T-helper 2 cell treated with Interferon-gamma antibody and Interleukin-4, amounts not matched to agents 5 μg/mL and 100 μg/mL, for 36 hours (primary cell): ENCODE data around the gene BRAP.
"Not testable (repeated sequence)": the region's sequence is repeated elsewhere in the genome, so short reads cannot be mapped to it uniquely, and the experiment has no call there.

Source experiments
- DNase-seq: peaks from one replicate; pipeline ENCODE4 v3.0.0; 2021; ENCODE audit warnings: low spot score
- H3K27ac Mint-ChIP-seq: one replicate; pipeline ENCODE4 v1.8.0; 2021; ENCODE audit warnings: mild to moderate bottlenecking, mixed read lengths
- H3K27me3 Mint-ChIP-seq: one replicate; pipeline ENCODE4 v1.8.0; 2021; ENCODE audit warnings: low read depth, mixed read lengths
- H3K36me3 Mint-ChIP-seq: one replicate; pipeline ENCODE4 v1.8.0; 2021; ENCODE audit warnings: low read depth, mixed read lengths
- H3K4me1 Mint-ChIP-seq: one replicate; pipeline ENCODE4 v1.8.0; 2021; ENCODE audit warnings: low read depth, mixed read lengths
- H3K4me3 Mint-ChIP-seq: one replicate; pipeline ENCODE4 v1.8.0; 2022; ENCODE audit warnings: mild to moderate bottlenecking, moderate library complexity, mixed read lengths
- H3K9me3 Mint-ChIP-seq: one replicate; pipeline ENCODE4 v1.8.0; 2021; ENCODE audit warnings: mixed read lengths

Gene BRAP

DNA sequence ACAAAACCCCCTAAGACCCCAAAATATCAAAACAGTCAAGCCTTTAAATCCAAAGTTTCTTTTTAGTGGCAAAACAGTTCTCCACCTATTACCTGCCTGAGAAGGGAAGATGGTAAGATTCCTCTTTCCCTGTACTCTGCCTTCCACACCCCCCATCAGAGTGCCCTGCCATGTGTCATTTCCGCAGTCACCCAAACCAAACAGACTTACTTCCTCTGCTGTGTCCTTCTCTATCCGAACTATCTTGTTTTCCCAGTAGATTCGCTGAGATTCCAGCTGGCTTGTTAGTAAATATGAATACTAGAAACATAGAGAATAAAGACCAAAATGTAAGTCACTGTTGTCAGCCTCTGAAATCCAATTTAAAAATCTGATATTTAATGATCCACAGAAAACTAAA, 30.4 kb downstream of the BRAP start:
- Mint-ChIP-seq H3K27ac (no peak overlapping the region), H3K36me3 (peaks cover 32% of the 10 kb centered on the region), H3K9me3 (no peaks in the 10 kb centered on the region), H3K4me1 (no peaks in the 10 kb centered on the region), H3K4me3 (no peak overlapping the region), H3K27me3 (no peaks in the 10 kb centered on the region)
- no peak for DNase-seq

DNA sequence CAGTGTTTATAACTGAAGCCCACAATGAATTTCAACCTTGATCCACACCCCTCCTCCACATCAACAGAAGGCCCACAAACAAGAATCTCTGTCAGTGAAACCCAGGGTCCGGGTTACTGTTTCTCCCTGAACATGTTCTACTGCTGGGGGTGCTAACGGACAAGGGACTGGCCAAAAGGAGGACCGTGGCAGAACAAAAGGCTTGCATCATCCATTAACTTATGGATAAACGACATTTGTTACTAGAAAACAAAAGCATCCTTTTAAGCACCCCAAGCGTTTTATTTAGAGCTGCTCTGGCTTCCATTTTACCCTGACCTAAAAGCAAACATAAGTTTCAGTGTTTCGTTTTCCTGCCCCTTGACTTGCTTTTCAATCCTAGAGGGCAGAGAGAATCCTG, 32.2 kb downstream of the BRAP start:
- Mint-ChIP-seq H3K9me3 (no peaks in the 10 kb centered on the region), H3K27me3 (no peaks in the 10 kb centered on the region), H3K4me1 (no peaks in the 10 kb centered on the region), H3K27ac (no peak overlapping the region), H3K36me3 (peaks cover 28% of the 10 kb centered on the region), H3K4me3 (no peak overlapping the region)
- DNase-seq: no peak

DNA sequence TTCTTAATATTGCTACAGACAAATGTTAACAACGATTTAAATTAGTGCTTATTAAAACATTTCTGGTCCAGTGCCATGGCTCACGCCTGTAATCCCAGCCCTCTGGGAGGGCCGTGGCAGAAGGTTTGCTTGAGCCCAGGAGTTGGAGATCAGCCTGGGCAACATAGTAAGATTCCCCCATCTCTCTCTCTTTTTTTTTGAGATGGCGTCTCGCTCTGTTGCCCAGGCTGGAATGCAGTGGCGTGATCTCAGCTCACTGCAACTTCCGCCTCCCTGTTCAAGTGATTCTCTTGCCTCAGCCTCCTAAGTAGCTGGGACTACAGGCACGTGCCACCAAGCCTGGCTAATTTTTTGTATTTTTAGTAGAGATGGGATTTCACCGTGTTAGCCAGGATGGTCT, 33.2 kb downstream of the BRAP start:
- DNase-seq, H3K27me3 Mint-ChIP-seq, H3K27ac Mint-ChIP-seq, H3K4me3 Mint-ChIP-seq, H3K4me1 Mint-ChIP-seq, H3K9me3 Mint-ChIP-seq: not testable (repeated sequence)
- peaks cover 25% of the 10 kb centered on the region for H3K36me3 Mint-ChIP-seq

DNA sequence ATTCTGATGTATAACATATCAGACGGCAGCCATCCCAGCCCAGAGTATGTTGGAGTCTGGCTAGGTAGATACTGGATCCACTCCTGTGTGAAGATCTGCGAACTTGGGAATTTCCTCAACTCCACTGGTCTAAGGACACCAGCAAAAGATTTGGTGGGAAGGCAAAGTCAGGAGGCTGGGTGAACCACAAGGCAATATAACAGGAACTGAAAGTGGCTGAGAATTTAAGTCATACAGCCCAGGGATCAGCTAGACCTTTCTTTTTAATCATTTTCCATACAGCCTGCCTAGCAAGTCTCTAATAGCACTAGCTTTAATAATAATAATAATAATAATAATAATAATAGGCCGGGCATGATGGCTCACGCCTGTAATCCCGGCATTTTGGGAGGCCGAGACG, 34.8 kb downstream of the BRAP start:
- peaks cover 32% of the 10 kb centered on the region for H3K36me3 Mint-ChIP-seq

DNA sequence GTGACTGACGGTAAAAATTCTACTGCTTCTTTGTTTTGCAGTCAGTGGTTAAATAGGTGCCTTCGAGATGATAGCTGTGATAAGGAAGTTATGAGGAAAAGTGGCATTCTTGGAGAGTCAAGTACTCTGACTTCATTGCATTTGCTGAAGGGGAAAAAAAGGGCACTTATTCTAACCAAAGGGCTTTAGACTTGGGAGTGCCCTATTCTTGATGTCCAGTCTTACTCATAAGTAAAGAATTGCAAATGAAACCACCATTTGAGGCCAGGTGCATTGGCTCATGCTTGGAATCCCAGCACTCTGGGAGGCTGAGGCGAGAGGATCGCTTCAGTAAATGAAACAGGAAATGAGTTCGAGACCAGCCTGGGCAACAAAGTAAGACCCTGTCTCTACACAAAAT, 40.3 kb downstream of the BRAP start:
- Mint-ChIP-seq H3K27me3 (no peaks in the 10 kb centered on the region), H3K4me3 (no peak overlapping the region), H3K4me1 (peaks cover 4% of the 10 kb centered on the region), H3K36me3 (peaks cover 33% of the 10 kb centered on the region), H3K27ac (no peak overlapping the region), H3K9me3 (no peaks in the 10 kb centered on the region)
- no peak for DNase-seq

More for the DNA sequence above, 34.8 kb downstream of the BRAP start:
- H3K4me3 Mint-ChIP-seq: no peak overlapping the region
- H3K27me3 Mint-ChIP-seq: no peaks in the 10 kb centered on the region
- peaks cover 4% of the 10 kb centered on the region for H3K4me1 Mint-ChIP-seq
- no peak overlapping the region for H3K27ac Mint-ChIP-seq
- DNase-seq: no peak
- no peaks in the 10 kb centered on the region for H3K9me3 Mint-ChIP-seq

DNA sequence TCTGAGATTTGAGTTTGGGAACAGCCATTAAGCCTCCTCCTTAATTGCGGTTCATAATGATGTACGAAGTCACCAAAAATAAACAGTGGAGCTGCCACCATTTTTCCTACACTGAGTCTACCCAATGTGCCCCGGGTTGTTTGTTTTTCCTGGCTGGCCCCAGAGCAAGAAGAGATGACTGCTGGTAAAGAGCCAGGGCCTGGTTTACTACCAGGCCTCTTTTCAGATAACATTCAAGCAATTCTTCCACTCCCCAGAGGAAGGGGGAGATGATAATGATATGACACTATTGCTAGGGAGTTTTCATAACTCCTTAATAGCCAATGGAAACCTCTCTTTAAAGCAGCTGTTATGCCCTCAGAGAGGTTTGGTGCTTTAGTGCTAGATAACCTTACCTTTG, 42.3 kb downstream of the BRAP start:
- no peaks in the 10 kb centered on the region for H3K9me3 Mint-ChIP-seq
- DNase-seq: no peak
- H3K27me3 Mint-ChIP-seq: no peaks in the 10 kb centered on the region
- H3K36me3 Mint-ChIP-seq: peaks cover 30% of the 10 kb centered on the region
- no peak overlapping the region for H3K4me3 Mint-ChIP-seq
- peaks cover 4% of the 10 kb centered on the region for H3K4me1 Mint-ChIP-seq
- no peak overlapping the region for H3K27ac Mint-ChIP-seq

DNA sequence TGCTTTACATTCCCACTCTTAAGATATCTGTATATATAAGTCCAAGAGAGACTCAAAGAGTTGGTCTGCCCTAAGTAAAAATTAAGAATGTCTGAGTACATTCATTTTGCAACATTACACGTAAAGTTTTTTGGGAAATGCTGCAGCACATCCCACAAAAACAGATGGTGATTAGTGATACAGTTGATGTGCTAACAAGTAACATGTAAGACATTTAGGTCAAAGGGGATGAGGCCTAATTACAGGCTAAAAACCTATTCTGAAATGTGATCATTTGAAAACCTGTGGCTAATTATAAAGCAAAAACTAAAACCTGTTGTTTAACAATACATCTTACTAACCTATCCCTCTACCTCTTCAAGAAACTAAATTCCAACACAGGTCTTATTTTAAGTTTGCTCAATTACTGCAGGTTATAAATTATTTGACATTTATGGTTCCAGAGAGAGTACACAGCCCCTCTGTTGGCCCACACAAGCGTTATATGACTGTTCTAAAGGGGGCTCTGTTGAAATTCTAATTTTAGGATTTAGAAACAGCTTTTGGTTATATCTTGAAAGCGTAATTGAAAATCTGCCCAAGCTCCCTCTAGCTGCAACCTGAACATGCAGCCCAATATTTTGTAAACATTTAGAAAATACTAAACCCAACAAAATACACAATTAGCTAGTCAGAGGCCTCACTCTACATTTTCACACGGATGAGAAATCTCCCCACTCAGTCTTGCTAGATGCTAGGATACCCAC, 42.9 kb downstream of the BRAP start:
- Mint-ChIP-seq H3K27ac (no peak overlapping the region), H3K4me3 (no peak overlapping the region), H3K36me3 (peaks cover 30% of the 10 kb centered on the region), H3K9me3 (no peaks in the 10 kb centered on the region), H3K27me3 (no peaks in the 10 kb centered on the region), H3K4me1 (peaks cover 4% of the 10 kb centered on the region)
- DNase-seq: no peak

DNA sequence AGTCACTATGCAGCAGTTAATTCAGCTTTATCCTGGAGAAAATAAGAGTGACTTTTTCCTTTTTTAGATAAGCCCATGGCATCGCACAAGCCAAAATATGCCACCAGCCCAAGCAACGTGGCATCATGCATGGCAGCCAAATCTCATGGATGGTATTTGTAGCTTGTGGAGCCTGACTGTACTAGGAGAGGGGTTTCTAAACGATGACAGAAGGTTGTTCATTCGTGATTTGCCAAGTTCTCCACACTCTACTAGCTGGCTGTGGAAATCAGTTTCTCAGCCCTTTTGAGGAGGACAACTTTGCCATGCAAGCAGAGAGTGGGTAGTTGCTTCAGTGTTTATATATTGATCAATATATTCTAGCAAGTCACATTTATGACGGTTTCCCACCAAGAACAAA, 45.2 kb downstream of the BRAP start:
- no peaks in the 10 kb centered on the region for H3K9me3 Mint-ChIP-seq
- H3K27ac Mint-ChIP-seq: no peak overlapping the region
- no peak overlapping the region for H3K4me3 Mint-ChIP-seq
- no peak for DNase-seq
- H3K27me3 Mint-ChIP-seq: no peaks in the 10 kb centered on the region
- H3K4me1 Mint-ChIP-seq: no peaks in the 10 kb centered on the region
- peaks cover 17% of the 10 kb centered on the region for H3K36me3 Mint-ChIP-seq

DNA sequence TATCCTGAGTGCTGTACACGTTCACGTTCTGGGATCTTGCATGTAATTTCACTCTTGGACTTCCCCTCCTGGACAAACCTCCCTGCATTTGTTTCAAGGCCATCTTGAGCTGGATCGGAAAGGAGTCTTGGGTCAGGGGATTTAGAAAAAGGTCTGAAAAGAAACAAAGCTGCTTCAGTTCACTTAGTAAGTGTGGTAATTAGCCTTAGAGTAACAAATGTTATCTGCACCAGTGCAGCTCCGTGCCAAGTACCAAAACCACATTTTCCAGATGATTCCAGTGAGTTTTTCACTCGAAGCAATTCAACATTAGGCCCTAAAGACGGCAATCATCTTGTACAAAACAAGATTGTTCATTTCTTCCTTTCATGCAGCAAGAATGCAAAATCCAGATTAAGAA, 47.2 kb downstream of the BRAP start:
- no peak for DNase-seq
- Mint-ChIP-seq H3K36me3 (peaks cover 10% of the 10 kb centered on the region), H3K4me3 (no peak overlapping the region), H3K4me1 (no peaks in the 10 kb centered on the region), H3K27ac (no peak overlapping the region), H3K27me3 (no peaks in the 10 kb centered on the region), H3K9me3 (no peaks in the 10 kb centered on the region)

DNA sequence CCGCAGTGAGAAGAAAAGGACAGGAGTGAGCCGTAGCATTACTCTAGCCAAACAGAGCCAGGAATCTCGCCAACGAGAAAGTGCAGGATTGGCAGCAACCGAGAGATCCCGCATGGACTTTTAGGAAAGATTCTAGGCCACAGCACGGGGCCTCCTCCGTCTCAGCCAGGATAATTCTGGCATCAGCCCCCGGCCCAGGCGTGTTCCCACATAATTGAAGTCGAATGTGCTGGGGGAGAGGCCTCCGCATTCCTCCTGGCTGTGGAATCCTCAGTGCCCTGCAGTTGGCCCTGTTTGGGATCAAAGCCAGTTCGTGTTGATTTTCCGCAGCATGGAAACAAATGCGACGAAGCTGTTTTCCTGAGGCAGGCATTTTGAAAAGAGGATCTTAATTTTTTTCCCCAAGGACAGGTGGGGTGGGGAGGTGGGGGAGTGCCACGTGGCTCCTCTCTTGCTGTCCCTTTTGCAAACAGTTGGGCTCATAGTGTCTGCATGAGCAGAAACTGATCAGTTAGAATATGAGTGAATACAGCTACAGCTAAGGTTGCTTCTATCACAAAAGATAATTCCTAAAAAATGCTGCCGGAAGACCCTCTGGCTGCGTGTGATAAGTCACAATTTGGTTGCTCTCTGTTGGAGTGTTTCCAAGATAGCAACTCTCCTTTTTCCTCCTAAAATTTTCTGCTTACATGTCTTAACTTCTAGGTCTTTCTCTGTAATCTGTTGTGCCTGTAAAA, 49.4 kb downstream of the BRAP start:
- Mint-ChIP-seq H3K27ac (no peak overlapping the region), H3K27me3 (no peaks in the 10 kb centered on the region), H3K36me3 (peaks cover 4% of the 10 kb centered on the region), H3K9me3 (no peaks in the 10 kb centered on the region), H3K4me3 (no peak overlapping the region), H3K4me1 (no peaks in the 10 kb centered on the region)
- no peak for DNase-seq

DNA sequence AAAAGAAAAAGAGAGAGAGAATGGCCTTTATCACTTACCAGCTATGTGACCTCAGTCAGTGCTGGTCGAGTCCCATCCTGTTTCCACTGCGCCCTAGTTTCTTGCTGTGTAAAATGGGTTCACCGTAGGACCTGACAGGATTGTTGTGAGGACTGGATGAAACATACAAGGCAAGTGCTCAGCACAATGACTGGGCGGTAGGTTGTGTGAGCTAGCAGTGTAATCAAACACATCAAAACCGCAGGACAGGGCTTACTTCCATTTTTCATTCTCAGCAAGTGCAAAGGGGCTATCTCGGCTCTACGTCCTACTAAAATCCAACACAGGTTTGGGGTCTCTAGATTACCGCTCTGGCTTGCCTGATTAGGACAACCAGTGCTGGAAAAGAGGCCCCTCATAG, 50.2 kb downstream of the BRAP start:
- DNase-seq: peak; percentile 6
- Mint-ChIP-seq H3K27me3 (no peaks in the 10 kb centered on the region), H3K4me3 (no peak overlapping the region), H3K36me3 (peaks cover 4% of the 10 kb centered on the region), H3K9me3 (no peaks in the 10 kb centered on the region), H3K27ac (no peak overlapping the region), H3K4me1 (no peaks in the 10 kb centered on the region)

DNA sequence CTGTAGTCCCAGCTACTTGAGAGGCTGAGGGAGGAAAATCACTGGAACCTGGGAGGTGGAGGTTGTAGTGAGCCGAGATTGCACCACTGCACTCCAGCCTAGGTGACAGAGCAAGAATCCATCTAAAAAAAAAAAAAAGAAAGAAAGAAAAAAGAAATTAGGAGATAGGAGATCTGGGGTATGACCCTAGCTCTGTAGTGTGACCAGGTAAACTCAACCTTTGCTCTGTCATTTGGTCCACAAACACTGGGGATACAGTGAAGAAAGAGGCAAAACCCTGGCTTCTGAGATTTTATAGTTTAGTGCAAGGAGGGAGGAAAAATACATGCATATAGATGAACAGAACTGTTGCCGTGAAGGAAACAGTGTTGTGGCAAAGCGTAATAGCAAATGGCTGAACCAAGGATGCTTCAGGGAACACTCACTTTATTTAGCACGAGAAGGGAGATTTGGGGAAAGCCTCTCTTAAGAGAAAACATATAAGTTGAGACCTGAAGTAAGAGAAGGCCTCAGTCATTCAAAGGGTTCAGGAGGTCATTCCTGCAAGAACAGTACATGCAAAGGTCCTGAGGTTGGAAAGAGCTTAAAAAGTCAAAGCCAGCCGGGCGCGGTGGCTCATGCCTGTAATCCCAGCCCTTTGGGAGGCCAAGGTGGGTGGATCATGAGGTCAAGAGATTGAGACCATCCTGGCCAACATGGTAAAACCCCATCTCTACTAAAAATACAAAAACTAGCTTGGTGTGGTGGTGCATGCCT, 57.1 kb downstream of the BRAP start:
- no peak for DNase-seq
- Mint-ChIP-seq H3K9me3 (no peaks in the 10 kb centered on the region), H3K27me3 (no peaks in the 10 kb centered on the region), H3K4me3 (no peak overlapping the region), H3K36me3 (no peaks in the 10 kb centered on the region), H3K4me1 (no peaks in the 10 kb centered on the region), H3K27ac (no peak overlapping the region)

DNA sequence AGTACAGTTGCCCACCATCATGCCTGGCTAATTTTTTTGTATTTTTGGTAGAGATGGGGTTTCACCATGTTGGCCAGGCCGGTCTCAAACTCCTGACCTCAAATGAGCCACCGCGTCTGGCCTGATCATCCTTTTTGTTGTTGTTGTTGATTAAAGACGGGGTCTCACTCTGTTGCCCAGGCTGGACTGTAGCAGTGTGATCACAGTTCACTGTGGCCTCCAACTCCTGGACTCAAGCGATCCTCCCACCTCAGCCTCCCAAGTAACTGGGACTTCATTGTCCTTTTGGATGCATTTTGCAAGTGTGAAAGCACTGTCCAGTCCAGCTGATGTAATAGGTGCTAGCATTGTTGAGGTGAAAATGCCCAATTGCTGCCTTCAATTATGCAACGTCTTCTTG, 59.5 kb downstream of the BRAP start:
- H3K9me3 Mint-ChIP-seq: no peaks in the 10 kb centered on the region
- H3K4me3 Mint-ChIP-seq: no peak overlapping the region
- H3K36me3 Mint-ChIP-seq: no peaks in the 10 kb centered on the region
- no peak overlapping the region for H3K27ac Mint-ChIP-seq
- no peaks in the 10 kb centered on the region for H3K4me1 Mint-ChIP-seq
- H3K27me3 Mint-ChIP-seq: no peaks in the 10 kb centered on the region
- DNase-seq: no peak

DNA sequence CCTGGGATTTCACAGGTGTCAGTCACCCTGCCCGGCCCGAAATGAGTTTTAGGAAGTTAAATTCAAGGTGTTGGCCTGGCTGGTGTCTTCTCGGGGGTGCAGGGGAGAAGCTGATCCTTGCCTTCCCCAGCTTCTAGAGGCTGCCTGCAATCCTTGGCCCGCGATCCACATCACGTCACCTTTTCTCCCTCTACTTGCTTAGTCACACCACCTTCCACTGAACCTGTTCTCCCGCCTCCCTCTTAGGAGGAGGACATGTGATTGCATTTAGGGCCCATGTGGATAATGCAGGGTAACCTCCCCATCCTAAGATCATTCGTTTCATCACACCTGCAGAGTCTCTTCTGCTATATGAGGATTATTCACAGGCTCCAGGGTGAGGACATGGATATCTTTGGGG, 61.2 kb downstream of the BRAP start:
- no peaks in the 10 kb centered on the region for H3K9me3 Mint-ChIP-seq
- H3K4me1 Mint-ChIP-seq: no peaks in the 10 kb centered on the region
- DNase-seq: no peak
- H3K4me3 Mint-ChIP-seq: no peak overlapping the region
- H3K36me3 Mint-ChIP-seq: no peaks in the 10 kb centered on the region
- no peak overlapping the region for H3K27ac Mint-ChIP-seq
- no peaks in the 10 kb centered on the region for H3K27me3 Mint-ChIP-seq
